ENCODE measurements around the gene NCBP3. TPM values are rescaled to one million over a fixed set of nuclear protein-coding genes. Genes with fewer than 3 reads are reported as not detected.

The NCBP3 gene
- total and polyA plus RNA-seq, 8 donors = 7.6 to 40.6 (median 23.6) TPM

DNA sequence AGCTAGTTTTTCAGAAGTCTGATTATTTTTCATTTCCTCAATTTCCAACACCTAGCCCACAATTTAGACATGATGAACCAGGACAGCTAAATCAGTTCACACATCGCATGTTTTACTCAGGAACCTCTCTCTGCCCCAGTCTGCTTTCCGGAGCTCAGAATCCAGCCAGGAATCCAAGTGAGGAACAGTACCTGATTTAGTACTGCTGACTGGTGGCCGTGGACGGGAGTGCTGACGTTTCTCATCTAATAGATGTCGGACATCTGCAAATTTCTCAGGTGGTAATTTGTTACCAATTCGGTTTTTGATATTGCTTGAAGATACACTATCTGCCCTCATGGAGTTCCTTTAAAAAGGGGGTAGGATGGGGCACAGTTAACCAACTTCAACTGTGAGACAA, 30.1 kb downstream of the NCBP3 start:
- WGBS, 5 donors = 82 to 93% (median 91%) methylated on average over 7 of the region's 7 CpGs
- no peak for DNase-seq
- Histone ChIP-seq H3K36me3 (peaks cover 86 to 100% (median 100%) of the 10 kb centered on the region in 4 donors), H3K9me3 (no peaks in the 10 kb centered on the region), H3K27me3 (no peaks in the 10 kb centered on the region), H3K27ac (no peak overlapping the region), H3K4me3 (no peak overlapping the region), H3K4me1 (no peaks in the 10 kb centered on the region)
- intact Hi-C loops (cut with DNase I; ENCODE audit: low total_unique reads) = no loop called here
- TF ChIP-seq, protein P1, sequence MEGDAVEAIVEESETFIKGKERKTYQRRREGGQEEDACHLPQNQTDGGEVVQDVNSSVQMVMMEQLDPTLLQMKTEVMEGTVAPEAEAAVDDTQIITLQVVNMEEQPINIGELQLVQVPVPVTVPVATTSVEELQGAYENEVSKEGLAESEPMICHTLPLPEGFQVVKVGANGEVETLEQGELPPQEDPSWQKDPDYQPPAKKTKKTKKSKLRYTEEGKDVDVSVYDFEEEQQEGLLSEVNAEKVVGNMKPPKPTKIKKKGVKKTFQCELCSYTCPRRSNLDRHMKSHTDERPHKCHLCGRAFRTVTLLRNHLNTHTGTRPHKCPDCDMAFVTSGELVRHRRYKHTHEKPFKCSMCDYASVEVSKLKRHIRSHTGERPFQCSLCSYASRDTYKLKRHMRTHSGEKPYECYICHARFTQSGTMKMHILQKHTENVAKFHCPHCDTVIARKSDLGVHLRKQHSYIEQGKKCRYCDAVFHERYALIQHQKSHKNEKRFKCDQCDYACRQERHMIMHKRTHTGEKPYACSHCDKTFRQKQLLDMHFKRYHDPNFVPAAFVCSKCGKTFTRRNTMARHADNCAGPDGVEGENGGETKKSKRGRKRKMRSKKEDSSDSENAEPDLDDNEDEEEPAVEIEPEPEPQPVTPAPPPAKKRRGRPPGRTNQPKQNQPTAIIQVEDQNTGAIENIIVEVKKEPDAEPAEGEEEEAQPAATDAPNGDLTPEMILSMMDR (IDR thresholded peaks at IDR 0.05) = no peak
- TF ChIP-seq POLR2A (IDR thresholded peaks at IDR 0.05) (no peak), POLR2AphosphoS5 (IDR thresholded peaks at IDR 0.05) (no peak), EP300 (IDR thresholded peaks at IDR 0.05) (no peak)

DNA sequence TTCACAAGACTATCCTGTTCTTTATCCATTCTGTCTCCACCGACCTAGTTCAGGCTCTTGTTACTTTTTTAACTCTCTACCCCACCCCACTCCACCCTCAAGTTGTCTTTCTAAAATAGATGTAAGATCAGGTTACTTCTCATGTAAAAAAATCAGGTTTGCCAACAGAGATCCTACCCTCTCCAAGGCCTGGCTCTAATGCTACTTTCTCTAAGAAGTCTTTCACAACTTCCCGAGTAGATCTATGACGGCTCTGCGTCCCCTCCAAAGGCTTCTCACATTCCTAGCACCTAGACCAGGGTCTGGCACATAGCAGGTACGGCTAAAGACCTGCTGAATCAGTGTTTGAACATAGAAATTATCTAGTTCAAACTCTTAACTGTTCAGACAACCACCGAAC, 30.9 kb downstream of the NCBP3 start:
- no peaks in the 10 kb centered on the region for H3K4me1 ChIP-seq
- TF ChIP-seq, protein P1 (IDR thresholded peaks at IDR 0.05) = no peak
- no peak for TF ChIP-seq POLR2A (IDR thresholded peaks at IDR 0.05)
- TF ChIP-seq EP300 (IDR thresholded peaks at IDR 0.05) = no peak
- no peak for TF ChIP-seq POLR2AphosphoS5 (IDR thresholded peaks at IDR 0.05)
- WGBS, 5 donors = 83 to 93% (median 88%) methylated on average over 6 of the region's 6 CpGs
- intact Hi-C loops (cut with DNase I; ENCODE audit: low total_unique reads) = no loop called here
- no peaks in the 10 kb centered on the region for H3K27me3 ChIP-seq
- DNase-seq = no peak
- peaks cover 82 to 100% (median 100%) of the 10 kb centered on the region in 4 donors for H3K36me3 ChIP-seq
- no peak overlapping the region for H3K27ac ChIP-seq
- no peaks in the 10 kb centered on the region for H3K9me3 ChIP-seq
- H3K4me3 ChIP-seq = no peak overlapping the region

DNA sequence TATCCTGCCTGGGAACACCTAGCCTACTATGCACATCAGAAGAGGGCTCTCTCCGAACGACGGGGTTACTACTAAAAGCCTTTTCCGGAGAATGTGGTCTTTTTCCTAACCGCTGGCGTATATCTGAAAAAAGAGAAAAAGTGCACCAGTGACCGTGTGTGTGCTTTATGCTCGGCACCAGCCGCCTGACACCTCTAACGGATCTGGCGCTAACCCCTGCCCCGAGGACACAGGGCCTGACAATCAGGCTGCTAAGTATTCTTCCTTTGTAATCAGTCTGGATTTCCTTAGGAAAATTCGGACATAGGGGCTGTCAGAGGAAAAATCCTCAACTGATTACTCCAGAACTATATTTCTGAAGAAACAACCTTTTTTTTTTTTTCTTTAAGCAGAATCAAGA, 31.7 kb downstream of the NCBP3 start:
- no peaks in the 10 kb centered on the region for H3K4me1 ChIP-seq
- intact Hi-C loops (cut with DNase I; ENCODE audit: low total_unique reads) = no loop called here
- 92 to 96% (median 93%) methylated on average over 13 of the region's 13 CpGs for WGBS, 5 donors
- H3K9me3 ChIP-seq = no peaks in the 10 kb centered on the region
- peaks cover 74 to 100% (median 100%) of the 10 kb centered on the region in 4 donors for H3K36me3 ChIP-seq
- DNase-seq = no peak
- TF ChIP-seq, protein P1 (IDR thresholded peaks at IDR 0.05) = no peak
- TF ChIP-seq POLR2A (IDR thresholded peaks at IDR 0.05) (no peak), POLR2AphosphoS5 (IDR thresholded peaks at IDR 0.05) (no peak), EP300 (IDR thresholded peaks at IDR 0.05) (no peak)
- no peak overlapping the region for H3K4me3 ChIP-seq
- H3K27me3 ChIP-seq = no peaks in the 10 kb centered on the region
- H3K27ac ChIP-seq = no peak overlapping the region

DNA sequence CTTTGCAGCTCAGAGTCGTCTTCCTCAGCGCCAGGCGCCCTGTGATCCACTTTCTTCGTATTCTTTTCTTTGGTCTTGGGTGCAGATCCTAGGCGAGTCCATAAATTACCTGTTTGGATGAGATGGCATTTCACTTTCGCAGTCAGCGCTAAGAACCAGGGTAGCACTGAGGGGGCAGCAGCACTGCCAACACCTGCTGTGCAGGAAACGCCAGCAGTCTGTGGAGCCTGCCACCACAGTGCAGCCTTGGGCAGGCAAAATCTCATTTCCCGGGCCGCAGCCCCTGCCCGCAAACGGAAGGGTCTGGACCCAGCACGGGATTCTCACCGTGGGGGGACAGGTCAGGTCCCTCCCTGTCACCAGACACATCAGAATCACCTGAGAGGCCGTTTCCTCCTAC, 32.9 kb downstream of the NCBP3 start:
- Histone ChIP-seq H3K36me3 (peaks cover 74 to 100% (median 100%) of the 10 kb centered on the region in 4 donors), H3K9me3 (no peaks in the 10 kb centered on the region), H3K4me3 (no peak overlapping the region), H3K4me1 (no peaks in the 10 kb centered on the region), H3K27me3 (no peaks in the 10 kb centered on the region), H3K27ac (no peak overlapping the region)
- no peak for TF ChIP-seq POLR2A (IDR thresholded peaks at IDR 0.05)
- no peak for TF ChIP-seq EP300 (IDR thresholded peaks at IDR 0.05)
- TF ChIP-seq, protein P1 (IDR thresholded peaks at IDR 0.05) = no peak
- TF ChIP-seq POLR2AphosphoS5 (IDR thresholded peaks at IDR 0.05) = no peak
- no peak for DNase-seq
- WGBS, 5 donors = 91 to 95% (median 94%) methylated on average over 15 of the region's 15 CpGs
- intact Hi-C loops (cut with DNase I; ENCODE audit: low total_unique reads) = no loop called here
